ENCODE measurements around the gene CD151. TPM values are rescaled to one million over a fixed set of nuclear protein-coding genes. Genes with fewer than 3 reads are reported as not detected.

Gene CD151
- total RNA-seq, 1 donor from 2014 or later, result 558 TPM

GRCh38 chr11:887589-887988, 54.8 kb downstream of the CD151 start:
- no peak overlapping the region for H3K27ac Mint-ChIP-seq (ENCODE audit: unreplicated experiment)
- H3K27me3 Mint-ChIP-seq (ENCODE audit: low read depth), result no peaks in the 10 kb centered on the region
- TF ChIP-seq CTCF (IDR thresholded peaks at IDR 0.05), result no peak
- peaks cover 5% of the 10 kb centered on the region for H3K4me1 Mint-ChIP-seq (ENCODE audit: low read depth)
- H3K9me3 Mint-ChIP-seq (ENCODE audit: low read depth), result no peaks in the 10 kb centered on the region
- no peak for DNase-seq (ENCODE audit: low spot score)
- no peak overlapping the region for H3K4me3 Mint-ChIP-seq (ENCODE audit: unreplicated experiment)
- H3K36me3 Mint-ChIP-seq (ENCODE audit: low read depth), result peaks cover 10% of the 10 kb centered on the region

Other genes starting within 250 kb of the CD151 start
- 6.5 to 11.4 TPM (median 7.7 TPM) in 3 replicates for gene IRF7, start 217.0 kb upstream of the CD151 start, total RNA-seq
- gene CDHR5, start 208.0 kb upstream of the CD151 start, total RNA-seq, result not detected in 3 replicates
- 0.72 TPM in 1 of 3 replicates, not detected in the others for gene SCT, start 205.8 kb upstream of the CD151 start, total RNA-seq
- 0.55 to 1.7 TPM (median 1.00 TPM) in 3 replicates for gene DRD4, start 195.7 kb upstream of the CD151 start, total RNA-seq
- 67.6 to 70.4 TPM (median 67.9 TPM) in 3 replicates for gene DEAF1, start 137.7 kb upstream of the CD151 start, total RNA-seq
- gene TMEM80, start 137.1 kb upstream of the CD151 start, total RNA-seq, result 16.9 to 31.3 TPM (median 20.3 TPM) in 3 replicates
- 17.2 to 51.6 TPM (median 45.7 TPM) in 3 replicates for gene EPS8L2, start 126.7 kb upstream of the CD151 start, total RNA-seq
- gene TALDO1, start 85.5 kb upstream of the CD151 start, total RNA-seq, result 128 to 227 TPM (median 151 TPM) in 3 replicates
- 47.2 to 55.0 TPM (median 52.3 TPM) in 3 replicates for gene GATD1, start 55.5 kb upstream of the CD151 start, total RNA-seq
- 0.20 to 0.67 TPM (median 0.41 TPM) in 3 replicates for gene CEND1, start 42.9 kb upstream of the CD151 start, total RNA-seq
- 15.6 to 24.4 TPM (median 16.0 TPM) in 3 replicates for gene SLC25A22, start 34.7 kb upstream of the CD151 start, total RNA-seq
- gene PIDD1, start 27.7 kb upstream of the CD151 start, total RNA-seq, result 12.5 to 14.9 TPM (median 12.8 TPM) in 3 replicates
- 1,144 to 1,291 TPM (median 1,171 TPM) in 3 replicates for gene RPLP2, start 23.0 kb upstream of the CD151 start, total RNA-seq
- 56.0 to 59.1 TPM (median 56.0 TPM) in 3 replicates for gene PNPLA2, start 14.0 kb upstream of the CD151 start, total RNA-seq
- gene CRACR2B, start 5.0 kb upstream of the CD151 start, total RNA-seq, result 0.57 to 5.0 TPM (median 1.4 TPM) in 3 replicates
- 139 to 173 TPM (median 142 TPM) in 3 replicates for gene POLR2L, start 9.6 kb downstream of the CD151 start, total RNA-seq
- gene TSPAN4, start 9.9 kb downstream of the CD151 start, total RNA-seq, result 62.3 to 115 TPM (median 69.2 TPM) in 3 replicates
- 87.6 to 115 TPM (median 90.3 TPM) in 3 replicates for gene CHID1, start 77.9 kb downstream of the CD151 start, total RNA-seq
- gene AP2A2, start 92.9 kb downstream of the CD151 start, total RNA-seq, result 62.0 to 72.0 TPM (median 69.7 TPM) in 3 replicates
- gene MUC6, start 203.8 kb downstream of the CD151 start, total RNA-seq, result not detected in 3 replicates
- gene MUC2, start 241.9 kb downstream of the CD151 start, total RNA-seq, result not detected in 3 replicates